NCI-H460 (cell line): ENCODE data around the gene CDKN2C. TPM values are rescaled to one million over a fixed set of nuclear protein-coding genes. Genes with fewer than 3 reads are reported as not detected.
"Not testable (repeated sequence)": the region's sequence is repeated elsewhere in the genome, so short reads cannot be mapped to it uniquely, and the experiment has no call there.

Experiments
- DNase-seq: peaks from one replicate; pipeline ENCODE4 v3.0.0-alpha.2; 2016; ENCODE audit warnings: low read depth; ENCODE audit errors: extremely low read depth
- total RNA-seq: library from RNA; depleted of rRNA; stranded (reverse); fragments of >200 nt; shearing (Covaris generic); gene quantifications from 2 replicates; pipeline ENCODE4 v1.2.3, GENCODE V29; 2014

The CDKN2C gene
- total RNA-seq, 1 experiment from 2014 or later: 6.7 TPM

- no peak for DNase-seq
Measured at GRCh38 chr1:50978144-50978851, 8.3 kb downstream of the CDKN2C start.

- DNase-seq: no peak
Measured at GRCh38 chr1:50978852-50979781, 9.1 kb downstream of the CDKN2C start.

GRCh38 chr1:50979937-50980336 is 9.9 kb downstream of the CDKN2C start:
- DNase-seq: no peak

GRCh38 chr1:50980505-50980904 is 10.5 kb downstream of the CDKN2C start:
- no peak for DNase-seq

- no peak for DNase-seq
Measured at GRCh38 chr1:50981741-50982140, 11.7 kb downstream of the CDKN2C start.

DNA sequence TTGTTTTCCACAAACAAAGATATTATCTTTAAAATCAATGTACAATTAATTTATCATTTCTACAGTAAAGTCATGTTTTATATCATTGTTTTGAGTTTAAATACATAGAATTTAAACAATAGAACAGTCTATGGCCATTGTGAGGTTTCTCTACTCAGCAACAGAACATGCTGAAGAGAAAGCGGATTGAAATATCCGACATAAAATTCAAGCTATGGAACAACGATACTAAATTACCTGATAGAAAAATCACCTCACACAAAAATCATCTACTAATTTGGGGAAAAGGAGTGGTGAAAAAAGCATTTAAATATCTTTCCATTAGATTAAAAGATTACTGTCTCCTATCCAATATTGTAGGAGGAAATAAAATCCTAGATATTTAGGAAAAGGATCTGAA is 12.6 kb downstream of the CDKN2C start:
- DNase-seq: no peak

GRCh38 chr1:50983219-50983802 is 13.3 kb downstream of the CDKN2C start:
- no peak for DNase-seq

- DNase-seq: no peak
Measured at GRCh38 chr1:50985094-50985493, 15.0 kb downstream of the CDKN2C start.

DNA sequence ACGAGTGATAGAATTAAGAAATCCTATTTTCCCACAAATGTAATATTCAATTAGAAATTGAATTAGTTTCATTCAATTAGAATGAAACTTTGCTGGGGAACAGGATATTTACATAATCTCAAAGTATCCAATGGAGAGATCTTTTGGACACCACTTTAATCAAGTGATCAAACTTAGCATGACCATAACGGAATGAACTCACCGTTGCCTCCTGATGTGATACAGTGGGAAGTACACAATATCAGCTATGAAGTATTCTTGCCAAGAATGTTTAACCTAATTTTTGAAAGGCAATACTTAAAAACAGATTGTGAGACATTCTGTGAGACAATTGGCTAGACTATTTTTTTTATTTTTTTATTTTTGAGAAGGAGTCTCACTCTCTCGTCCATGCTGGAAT is 16.6 kb downstream of the CDKN2C start:
- DNase-seq: no peak

DNA sequence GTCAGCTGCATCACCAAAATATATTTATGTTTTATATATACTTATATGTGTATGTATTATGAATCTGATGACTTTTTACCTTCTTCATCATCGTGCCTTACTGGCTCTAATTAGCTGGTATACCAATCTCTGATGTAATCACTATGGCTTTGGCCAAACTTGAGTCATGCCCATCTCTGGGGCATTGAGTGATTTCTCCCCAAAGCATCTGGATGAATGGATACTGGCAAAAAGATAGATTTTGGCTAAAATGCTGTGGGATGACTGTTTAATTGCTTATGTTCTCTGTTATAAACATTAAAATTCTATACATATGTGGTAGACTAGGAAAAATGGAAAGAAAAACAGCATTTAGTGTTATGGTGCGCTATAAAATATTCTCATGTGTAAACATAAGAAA is 19.6 kb downstream of the CDKN2C start:
- no peak for DNase-seq

GRCh38 chr1:50992532-50993318 is 22.7 kb downstream of the CDKN2C start:
- no peak for DNase-seq

- DNase-seq: no peak
Measured at GRCh38 chr1:50993645-50994044, 23.6 kb downstream of the CDKN2C start.

DNA sequence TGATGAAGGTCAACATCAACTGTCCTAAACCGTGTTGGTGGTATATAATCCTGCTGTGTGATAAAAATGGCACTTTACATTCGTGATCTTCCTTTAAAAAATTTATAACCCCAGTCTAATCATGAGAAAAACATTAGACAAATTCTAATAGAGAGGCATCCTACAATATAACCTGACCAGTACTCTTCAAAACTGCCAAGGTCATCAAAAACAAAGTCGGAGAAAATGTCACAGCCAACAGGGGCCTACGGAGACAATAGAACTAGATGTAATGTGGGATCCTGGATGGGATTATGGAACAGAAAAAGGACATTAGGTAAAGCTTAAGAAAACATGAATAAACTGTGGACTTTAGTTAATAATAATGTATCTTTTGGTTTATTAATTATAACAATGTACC is 25.0 kb downstream of the CDKN2C start:
- DNase-seq: no peak

- DNase-seq: no peak
Measured at GRCh38 chr1:50995651-50996050, 25.6 kb downstream of the CDKN2C start.

DNA sequence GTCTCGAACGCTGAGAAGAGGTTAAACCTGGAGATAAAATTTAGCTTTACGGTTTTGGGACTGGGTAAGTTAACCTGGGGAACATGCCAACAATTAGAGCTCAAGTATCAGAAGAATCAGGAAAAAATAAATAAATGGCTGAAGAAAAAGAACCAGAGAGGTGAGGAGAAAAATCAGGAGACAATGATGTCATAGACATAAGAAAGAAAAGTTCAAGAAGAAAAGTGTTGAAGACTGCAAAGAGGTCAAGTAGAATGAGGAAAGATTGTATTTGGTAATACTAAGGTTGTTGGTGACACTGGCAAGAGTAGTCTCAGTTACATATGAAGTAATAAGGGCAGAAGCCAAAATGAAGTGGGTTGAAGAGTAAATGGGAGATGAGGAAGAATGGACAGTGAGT is 26.0 kb downstream of the CDKN2C start:
- DNase-seq: no peak

DNA sequence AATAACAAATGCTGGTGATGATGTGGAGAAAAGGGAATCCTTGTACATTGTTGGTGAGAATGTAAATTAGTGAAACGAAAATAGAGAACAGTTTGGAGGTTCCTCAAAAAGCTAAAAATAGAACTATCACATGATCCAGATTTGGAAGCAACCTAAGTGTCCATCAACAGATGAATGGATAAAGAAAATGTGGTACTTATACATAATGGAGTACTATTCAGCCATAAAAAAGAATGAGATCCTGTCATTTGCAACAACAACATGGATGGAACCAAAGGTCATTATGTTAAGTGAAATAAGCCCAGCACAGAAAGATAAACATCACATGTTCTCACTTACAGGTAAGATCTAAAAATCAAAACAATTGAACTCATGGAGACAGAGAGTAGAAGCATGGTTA is 29.3 kb downstream of the CDKN2C start:
- not testable (repeated sequence) for DNase-seq

- no peak for DNase-seq
Measured at GRCh38 chr1:51000160-51000559, 30.1 kb downstream of the CDKN2C start.

- no peak for DNase-seq
Measured at GRCh38 chr1:51000651-51001050, 30.6 kb downstream of the CDKN2C start.

- no peak for DNase-seq
Measured at GRCh38 chr1:51002516-51002915, 32.5 kb downstream of the CDKN2C start.

DNA sequence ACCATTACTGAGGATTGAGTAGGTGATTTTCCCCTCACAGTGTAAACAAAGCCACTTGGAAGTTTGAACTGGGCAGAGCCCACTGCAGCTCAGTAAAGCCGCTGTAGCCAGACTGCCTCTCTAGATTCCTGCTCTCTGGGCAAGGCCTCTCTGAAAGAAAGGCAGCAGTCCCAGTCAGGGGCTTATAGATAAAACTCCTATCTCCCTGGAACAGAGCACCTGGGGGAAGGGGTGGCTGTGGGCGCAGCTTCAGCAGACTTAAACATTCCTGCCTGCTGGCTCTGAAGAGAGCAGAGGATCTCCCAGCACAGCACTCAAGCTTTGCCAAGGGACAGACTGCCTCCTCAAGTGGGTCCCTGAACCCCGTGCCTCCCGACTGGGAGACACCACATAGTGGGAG is 35.5 kb downstream of the CDKN2C start:
- not testable (repeated sequence) for DNase-seq

GRCh38 chr1:51009381-51009780 is 39.3 kb downstream of the CDKN2C start:
- no peak for DNase-seq
